HS-5 (cell line): Measurements from ENCODE around the gene REEP3.

Source experiments
- DNase-seq: peaks from one replicate; pipeline ENCODE4 v3.0.0-alpha.2; 2012; ENCODE audit warnings: low read depth

REEP3 gene

DNA sequence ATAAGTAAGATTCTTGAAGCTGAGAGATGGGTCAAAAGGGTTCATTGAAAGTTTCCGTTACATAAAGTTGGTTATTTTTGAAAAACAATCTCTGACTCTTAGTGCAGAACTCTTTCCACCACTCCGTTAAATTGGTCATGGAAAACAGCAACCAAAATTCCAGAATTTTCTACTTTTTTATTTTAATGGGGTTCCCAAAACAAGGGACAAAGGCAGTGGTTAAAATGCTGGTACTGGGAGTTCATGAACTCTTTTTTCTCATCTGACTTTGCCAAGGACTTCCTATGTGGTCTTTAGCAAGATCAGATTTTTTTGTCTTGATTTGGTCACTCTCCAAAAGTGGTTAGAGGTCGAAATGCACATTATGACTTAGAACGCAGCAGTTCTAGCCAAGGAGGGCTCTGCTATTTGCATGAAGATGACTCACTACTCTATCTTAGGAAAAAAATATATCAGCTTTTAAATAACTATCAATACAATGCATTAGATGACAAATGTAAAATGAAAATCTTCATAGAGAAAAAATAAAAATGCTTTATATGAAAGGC is 145.7 kb downstream of the REEP3 start:
- peak; percentile 72 for DNase-seq

DNA sequence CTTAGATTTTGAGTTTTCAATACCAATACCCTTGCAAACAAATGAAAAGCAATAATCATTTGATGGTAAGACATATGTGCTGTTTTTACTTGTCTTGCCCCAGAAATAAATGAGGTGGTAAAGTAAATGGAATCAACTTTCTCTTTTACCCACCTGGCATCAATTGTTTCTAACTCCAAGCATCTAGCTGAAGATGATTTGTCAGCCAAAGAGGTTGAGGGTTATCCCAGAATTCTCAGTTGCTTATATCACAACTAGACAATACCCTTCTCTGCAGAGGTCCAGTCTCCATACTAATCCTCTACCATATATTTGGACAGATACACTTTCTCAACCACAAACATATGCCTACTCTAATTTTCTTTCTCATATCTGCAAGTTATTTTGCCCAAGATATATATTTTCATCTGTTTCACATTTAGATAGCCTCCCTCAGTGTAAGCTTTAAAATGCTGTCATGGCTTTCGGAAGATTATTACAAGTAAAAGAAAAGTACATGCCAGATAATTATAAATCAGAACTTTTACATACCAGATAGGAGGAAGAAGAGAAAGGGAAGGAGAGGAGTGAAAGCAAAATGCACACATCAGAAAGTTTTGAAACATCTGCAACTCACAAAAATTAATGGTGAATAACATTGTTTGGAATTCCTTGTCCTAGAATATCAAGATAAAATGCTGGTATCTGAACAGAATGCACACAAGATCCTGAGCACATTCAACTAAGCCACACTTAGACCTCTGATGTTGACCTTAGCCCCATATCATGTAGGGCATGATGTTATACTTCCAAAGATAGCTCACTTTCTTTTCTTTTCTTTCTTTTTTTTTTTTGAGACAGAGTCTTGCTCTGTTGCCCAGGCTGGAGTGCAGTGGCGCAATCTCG is 146.6 kb downstream of the REEP3 start:
- no peak for DNase-seq

DNA sequence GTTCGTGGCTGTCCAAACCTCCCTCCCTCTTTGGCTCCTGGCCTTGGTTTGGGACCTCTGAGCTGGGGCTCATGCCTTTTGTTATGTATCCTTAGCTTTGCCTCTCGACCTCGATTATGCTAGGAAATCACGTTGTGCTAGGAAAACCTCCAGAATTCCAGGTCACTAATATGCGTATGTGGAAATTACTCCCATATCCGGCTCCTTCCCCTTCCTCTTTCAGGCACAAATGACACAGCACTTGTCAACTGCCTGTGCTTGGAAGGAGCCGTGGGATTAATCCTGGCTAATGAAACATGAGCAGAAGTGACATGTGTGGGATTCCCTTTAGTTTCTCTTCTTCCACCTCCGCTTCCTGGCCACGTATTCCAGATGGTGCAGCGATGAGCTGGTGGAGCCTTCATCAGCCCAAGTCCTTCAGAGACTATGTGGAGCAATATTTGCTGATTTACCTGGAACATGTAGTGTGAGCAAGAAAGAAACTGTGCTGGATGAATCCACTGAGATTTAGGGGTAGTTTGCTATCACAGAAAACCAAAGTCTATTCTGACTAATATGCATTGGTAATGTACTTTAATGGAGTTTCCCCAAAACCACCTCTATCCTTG is 149.2 kb downstream of the REEP3 start:
- DNase-seq: no peak

DNA sequence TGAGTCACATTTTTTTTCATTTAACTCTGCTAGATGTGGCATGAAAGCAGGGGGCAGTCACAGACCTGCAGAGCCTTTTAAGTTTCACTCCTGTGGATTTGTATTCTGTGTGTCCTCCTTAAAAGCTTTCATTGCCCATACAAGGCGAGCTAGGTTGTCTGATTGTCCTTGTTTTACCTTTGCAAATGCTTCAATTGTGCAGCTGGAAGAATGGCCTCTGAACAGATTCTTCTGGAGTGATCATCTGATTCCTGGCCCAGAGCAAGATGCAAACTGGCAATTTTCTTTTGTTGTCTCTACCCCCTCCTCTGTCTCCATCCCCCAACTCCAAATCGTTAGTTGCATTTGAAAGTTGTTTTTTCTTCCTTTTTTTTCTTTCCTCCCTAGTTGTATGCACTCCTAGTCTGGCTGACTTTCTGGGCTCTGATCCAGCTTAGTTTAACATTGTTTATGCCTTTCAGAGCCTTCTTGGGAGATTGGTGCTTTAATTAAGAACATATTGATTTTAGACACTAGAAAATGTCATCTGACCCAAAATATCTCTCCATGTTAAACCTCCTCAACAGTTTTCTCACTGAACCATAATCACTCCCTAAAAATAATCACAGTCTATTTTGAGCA is 150.2 kb downstream of the REEP3 start:
- no peak for DNase-seq

DNA sequence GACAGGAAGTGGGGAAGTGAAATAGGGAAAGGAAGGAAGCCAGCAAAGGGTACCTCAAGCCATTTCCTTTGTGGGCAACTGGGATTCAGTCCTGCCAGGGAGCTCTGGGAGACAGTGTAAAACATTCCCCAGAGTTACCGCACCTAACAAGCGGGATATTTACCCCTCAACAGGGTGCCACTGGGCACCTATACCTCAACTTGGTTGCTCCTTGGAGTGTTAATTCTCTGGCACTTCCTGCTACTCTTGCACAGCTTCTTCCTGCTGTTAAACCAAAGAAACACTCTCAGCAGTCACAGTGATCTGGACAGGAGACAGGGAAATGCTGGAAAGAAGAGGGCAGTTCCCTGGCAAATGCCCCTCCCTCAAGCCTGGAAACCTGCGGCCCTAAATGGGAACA is 151.3 kb downstream of the REEP3 start:
- no peak for DNase-seq

DNA sequence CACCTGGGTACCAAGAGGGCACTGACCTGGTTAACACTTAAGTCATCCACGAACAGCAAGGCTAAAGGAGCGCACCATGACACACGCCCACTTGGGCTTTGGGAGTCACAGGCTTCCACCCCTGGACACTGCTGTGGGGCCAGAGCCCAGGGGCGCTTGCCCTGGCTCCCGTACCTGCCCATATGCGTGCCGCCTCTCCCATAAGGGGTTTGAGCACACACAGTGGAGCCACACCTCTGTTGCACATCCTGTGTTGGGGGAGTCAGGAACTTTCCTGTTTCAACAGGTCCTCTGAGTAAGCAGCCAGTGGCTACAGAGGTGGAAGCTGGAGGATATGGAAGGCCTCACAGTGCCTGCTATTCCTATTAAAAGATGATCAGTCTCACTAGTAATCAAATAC is 152.0 kb downstream of the REEP3 start:
- no peak for DNase-seq

DNA sequence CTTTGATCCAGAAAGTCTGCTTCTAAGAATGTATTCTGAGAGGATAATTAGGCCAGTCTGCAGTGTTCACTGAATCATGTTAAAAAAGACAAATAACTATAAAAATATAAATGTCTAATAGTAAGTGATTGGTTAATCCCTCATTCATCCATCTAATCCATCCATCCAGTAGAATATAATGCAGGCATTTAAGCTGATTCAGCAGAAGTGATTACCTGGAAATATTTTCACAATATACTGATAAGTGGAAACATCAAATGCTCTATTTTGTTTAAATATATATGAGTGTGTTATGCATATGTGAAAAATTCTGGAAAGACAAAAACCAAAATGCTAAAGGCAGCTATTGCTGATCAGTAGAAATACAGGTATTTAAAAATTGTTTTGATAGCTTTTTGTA is 152.6 kb downstream of the REEP3 start:
- no peak for DNase-seq
